Calu3 (cell line): ENCODE data around the gene TTLL7. TPM values are rescaled to one million over a fixed set of nuclear protein-coding genes. Genes with fewer than 3 reads are reported as not detected.
A peak's percentile ranks its signal among the peaks of the same experiment; 100 is the strongest.

Experiments used
- BruUV-seq: library from RNA; stranded (reverse); fragments of 400-500 nt; replicated peaks from 2 replicates; lab custom pipeline; 2021; lab: Mats Ljungman, UMichigan
- CTCF ChIA-PET: fragments of 300-600 bp; sonication (Branson Sonifier 250); formaldehyde crosslinking; loops from one replicate; lab custom pipeline; 2022; ENCODE audit warnings: antibody characterized with exemption; lab: Charles Lee
- DNase-seq: peaks from one replicate; pipeline ENCODE4 v3.0.0; 2022
- H3K27ac Mint-ChIP-seq: one replicate; pipeline ENCODE4 v1.8.0; 2022; ENCODE audit warnings: mixed read lengths; ENCODE audit not compliant: unreplicated experiment
- H3K27me3 Mint-ChIP-seq: one replicate; pipeline ENCODE4 v1.8.0; 2022; ENCODE audit warnings: mixed read lengths; ENCODE audit not compliant: unreplicated experiment
- H3K36me3 Mint-ChIP-seq: one replicate; pipeline ENCODE4 v1.8.0; 2022; ENCODE audit warnings: mild to moderate bottlenecking, moderate library complexity, mixed read lengths; ENCODE audit not compliant: insufficient read depth, unreplicated experiment
- H3K4me1 Mint-ChIP-seq: one replicate; pipeline ENCODE4 v1.8.0; 2022; ENCODE audit warnings: mild to moderate bottlenecking, low read depth, mixed read lengths; ENCODE audit not compliant: unreplicated experiment
- H3K4me3 Mint-ChIP-seq: one replicate; pipeline ENCODE4 v1.8.0; 2022; ENCODE audit warnings: mild to moderate bottlenecking, low read depth, moderate library complexity, mixed read lengths; ENCODE audit not compliant: unreplicated experiment
- H3K9me3 Mint-ChIP-seq: one replicate; pipeline ENCODE4 v1.8.0; 2022; ENCODE audit warnings: low read depth, mixed read lengths; ENCODE audit not compliant: unreplicated experiment
- intact Hi-C: fragments of 100-400 bp; cut with micrococcal nuclease; formaldehyde crosslinking; loops from one replicate; pipeline ENCODE4 v1.10.0; 2022; ENCODE audit not compliant: unreplicated experiment
- total RNA-seq: library from RNA; stranded (reverse); gene quantifications from 2 replicates; pipeline ENCODE4 v1.2.3, GENCODE V29; 2022
- TF ChIP-seq, protein P1 (sequence below): fragments of 200-600 bp; IDR thresholded peaks from one replicate; pipeline ENCODE4 v1.8.0; 2022; ENCODE audit warnings: antibody characterized with exemption; ENCODE audit not compliant: unreplicated experiment

TTLL7 gene
- total RNA-seq, 1 experiment from 2014 or later, result 4.6 TPM

DNA sequence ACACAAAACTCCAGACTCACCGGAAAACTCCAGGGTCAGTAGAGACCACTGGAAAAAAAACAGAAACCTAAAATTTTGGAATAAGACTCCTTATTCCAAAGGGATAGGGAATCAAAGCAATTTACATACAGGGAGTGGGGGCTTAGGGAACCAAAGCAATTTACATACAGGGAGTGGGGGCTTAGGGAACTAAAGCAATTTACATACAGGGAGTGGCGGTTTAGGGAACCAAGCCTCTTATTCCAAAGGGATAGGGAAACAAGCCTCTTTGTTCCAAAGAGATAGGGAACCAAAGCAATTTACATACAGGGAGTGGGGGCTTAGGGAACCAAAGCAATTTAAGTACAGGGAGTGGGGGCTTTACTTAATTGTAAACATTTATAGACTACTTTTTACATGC is 28.4 kb upstream of the TTLL7 start:
- CTCF ChIA-PET, result no interaction called here
- no peak for DNase-seq
- BruUV-seq, result no TSS peak
- TF ChIP-seq, protein P1, sequence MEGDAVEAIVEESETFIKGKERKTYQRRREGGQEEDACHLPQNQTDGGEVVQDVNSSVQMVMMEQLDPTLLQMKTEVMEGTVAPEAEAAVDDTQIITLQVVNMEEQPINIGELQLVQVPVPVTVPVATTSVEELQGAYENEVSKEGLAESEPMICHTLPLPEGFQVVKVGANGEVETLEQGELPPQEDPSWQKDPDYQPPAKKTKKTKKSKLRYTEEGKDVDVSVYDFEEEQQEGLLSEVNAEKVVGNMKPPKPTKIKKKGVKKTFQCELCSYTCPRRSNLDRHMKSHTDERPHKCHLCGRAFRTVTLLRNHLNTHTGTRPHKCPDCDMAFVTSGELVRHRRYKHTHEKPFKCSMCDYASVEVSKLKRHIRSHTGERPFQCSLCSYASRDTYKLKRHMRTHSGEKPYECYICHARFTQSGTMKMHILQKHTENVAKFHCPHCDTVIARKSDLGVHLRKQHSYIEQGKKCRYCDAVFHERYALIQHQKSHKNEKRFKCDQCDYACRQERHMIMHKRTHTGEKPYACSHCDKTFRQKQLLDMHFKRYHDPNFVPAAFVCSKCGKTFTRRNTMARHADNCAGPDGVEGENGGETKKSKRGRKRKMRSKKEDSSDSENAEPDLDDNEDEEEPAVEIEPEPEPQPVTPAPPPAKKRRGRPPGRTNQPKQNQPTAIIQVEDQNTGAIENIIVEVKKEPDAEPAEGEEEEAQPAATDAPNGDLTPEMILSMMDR, result no peak
- Mint-ChIP-seq H3K9me3 (peaks cover under 1% of the 10 kb centered on the region), H3K4me1 (no peaks in the 10 kb centered on the region), H3K36me3 (no peaks in the 10 kb centered on the region), H3K27me3 (no peaks in the 10 kb centered on the region), H3K27ac (no peak overlapping the region), H3K4me3 (no peak overlapping the region)
- intact Hi-C loops, result no loop called here

- H3K27me3 Mint-ChIP-seq, result no peaks in the 10 kb centered on the region
Observed at GRCh38 chr1:84025966-84026365, 27.0 kb upstream of the TTLL7 start.

DNA sequence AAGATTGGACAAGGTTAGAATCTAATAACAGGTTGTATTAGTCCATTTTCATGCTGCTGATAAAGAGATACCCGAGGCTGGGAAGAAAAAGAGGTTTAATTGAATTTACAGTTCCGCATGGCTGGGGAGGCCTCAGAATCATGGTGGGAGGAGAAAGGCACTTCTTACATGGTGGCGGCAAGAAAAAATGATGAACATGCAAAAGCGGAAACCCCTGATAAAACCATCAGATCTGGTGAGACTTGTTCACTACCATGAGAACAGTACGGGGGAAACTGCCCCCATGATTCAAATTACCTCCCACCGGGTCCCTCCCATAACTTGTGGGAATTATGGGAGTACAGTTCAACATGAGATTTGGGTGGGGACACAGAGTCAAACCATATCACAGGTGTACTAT is 22.9 kb upstream of the TTLL7 start:
- no TSS peak for BruUV-seq
- no peaks in the 10 kb centered on the region for H3K27me3 Mint-ChIP-seq

More at GRCh38 chr1:84025966-84026365, 27.0 kb upstream of the TTLL7 start:
- no TSS peak for BruUV-seq
- H3K27ac Mint-ChIP-seq, result no peak overlapping the region
- H3K9me3 Mint-ChIP-seq, result peaks cover 3% of the 10 kb centered on the region
- TF ChIP-seq, protein P1, result no peak
- no peaks in the 10 kb centered on the region for H3K36me3 Mint-ChIP-seq
- H3K4me1 Mint-ChIP-seq, result peaks cover 2% of the 10 kb centered on the region
- intact Hi-C loops, result no loop called here
- H3K4me3 Mint-ChIP-seq, result no peak overlapping the region
- no peak for DNase-seq
- CTCF ChIA-PET, result no interaction called here

GRCh38 chr1:84020151-84020550 is 21.2 kb upstream of the TTLL7 start:
- H3K27ac Mint-ChIP-seq, result no peak overlapping the region

More for the DNA sequence above, 22.9 kb upstream of the TTLL7 start:
- no peak overlapping the region for H3K4me3 Mint-ChIP-seq
- TF ChIP-seq, protein P1, result no peak
- intact Hi-C loops, result no loop called here
- no peak for DNase-seq
- peaks cover 8% of the 10 kb centered on the region for H3K4me1 Mint-ChIP-seq
- no peaks in the 10 kb centered on the region for H3K36me3 Mint-ChIP-seq
- CTCF ChIA-PET, result no interaction called here
- H3K9me3 Mint-ChIP-seq, result peaks cover 3% of the 10 kb centered on the region
- no peak overlapping the region for H3K27ac Mint-ChIP-seq

More at GRCh38 chr1:84020151-84020550, 21.2 kb upstream of the TTLL7 start:
- intact Hi-C loops, result no loop called here
- DNase-seq, result peak; percentile 26
- Mint-ChIP-seq H3K36me3 (no peaks in the 10 kb centered on the region), H3K27me3 (no peaks in the 10 kb centered on the region), H3K4me3 (no peak overlapping the region), H3K9me3 (peaks cover 3% of the 10 kb centered on the region), H3K4me1 (peaks cover 8% of the 10 kb centered on the region)
- CTCF ChIA-PET, result no interaction called here
- TF ChIP-seq, protein P1, result no peak
- BruUV-seq, result no TSS peak
